ENCODE results near the gene ACOT13.
"Not testable (repeated sequence)": the region's sequence is repeated elsewhere in the genome, so short reads cannot be mapped to it uniquely, and the experiment has no call there.

ACOT13 gene

DNA sequence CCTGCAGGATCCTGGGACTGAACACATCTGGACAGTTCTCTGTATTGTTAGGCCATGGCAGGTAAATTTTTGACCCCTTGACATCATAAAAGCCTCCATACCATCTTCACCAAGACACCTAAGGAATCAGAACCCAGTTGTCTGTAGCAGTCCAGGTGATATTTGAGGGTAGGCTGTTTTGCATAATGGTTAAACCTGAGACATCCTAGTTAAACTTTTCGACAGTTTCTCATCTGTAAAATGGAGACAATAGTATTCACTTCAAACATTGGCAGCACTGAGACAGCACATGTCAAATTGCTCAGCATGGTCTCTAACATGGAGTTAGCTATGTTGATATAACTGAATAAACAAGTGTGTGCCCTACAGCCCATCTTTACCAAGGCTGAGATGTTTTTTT lies 27.3 kb downstream of the ACOT13 start:
- DNase-seq = no peak

DNA sequence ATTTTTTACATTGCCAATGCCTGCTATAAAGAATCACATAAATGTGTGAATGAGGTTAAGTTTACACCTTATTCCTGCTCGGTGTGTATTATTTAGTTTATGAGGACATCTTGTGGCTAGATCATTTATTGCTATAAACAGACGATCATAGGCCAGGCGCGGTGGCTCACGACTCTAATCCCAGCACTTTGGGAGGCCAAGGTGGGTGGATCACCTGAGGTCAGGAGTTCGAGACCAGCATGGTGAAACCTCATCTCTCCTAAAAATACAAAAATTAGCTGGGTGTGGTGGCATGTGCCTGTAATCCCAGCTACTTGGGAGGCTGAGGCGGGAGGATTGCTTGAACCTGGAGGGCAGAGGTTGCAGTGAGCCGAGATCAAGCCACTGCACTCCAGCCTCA lies 28.8 kb downstream of the ACOT13 start:
- peak; percentile 44 for DNase-seq

DNA sequence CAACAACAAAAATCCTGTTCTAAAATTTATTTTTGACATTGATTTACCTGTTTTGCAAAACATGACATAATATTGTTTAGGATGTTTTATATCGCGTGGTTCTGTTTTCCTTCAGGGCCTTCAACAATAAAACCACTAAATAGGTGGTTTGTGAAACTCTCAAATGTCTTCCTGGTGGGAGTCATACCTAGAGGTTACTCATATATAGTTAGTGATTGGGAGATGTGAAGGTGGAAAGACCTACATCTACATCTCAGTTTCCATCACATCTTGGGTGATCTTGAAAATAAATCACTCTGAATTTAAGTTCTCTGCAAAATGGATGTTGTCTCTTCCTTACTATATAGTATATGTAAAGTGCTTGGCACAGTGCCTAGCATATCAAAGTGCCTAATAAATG lies 29.2 kb downstream of the ACOT13 start:
- DNase-seq = no peak

DNA sequence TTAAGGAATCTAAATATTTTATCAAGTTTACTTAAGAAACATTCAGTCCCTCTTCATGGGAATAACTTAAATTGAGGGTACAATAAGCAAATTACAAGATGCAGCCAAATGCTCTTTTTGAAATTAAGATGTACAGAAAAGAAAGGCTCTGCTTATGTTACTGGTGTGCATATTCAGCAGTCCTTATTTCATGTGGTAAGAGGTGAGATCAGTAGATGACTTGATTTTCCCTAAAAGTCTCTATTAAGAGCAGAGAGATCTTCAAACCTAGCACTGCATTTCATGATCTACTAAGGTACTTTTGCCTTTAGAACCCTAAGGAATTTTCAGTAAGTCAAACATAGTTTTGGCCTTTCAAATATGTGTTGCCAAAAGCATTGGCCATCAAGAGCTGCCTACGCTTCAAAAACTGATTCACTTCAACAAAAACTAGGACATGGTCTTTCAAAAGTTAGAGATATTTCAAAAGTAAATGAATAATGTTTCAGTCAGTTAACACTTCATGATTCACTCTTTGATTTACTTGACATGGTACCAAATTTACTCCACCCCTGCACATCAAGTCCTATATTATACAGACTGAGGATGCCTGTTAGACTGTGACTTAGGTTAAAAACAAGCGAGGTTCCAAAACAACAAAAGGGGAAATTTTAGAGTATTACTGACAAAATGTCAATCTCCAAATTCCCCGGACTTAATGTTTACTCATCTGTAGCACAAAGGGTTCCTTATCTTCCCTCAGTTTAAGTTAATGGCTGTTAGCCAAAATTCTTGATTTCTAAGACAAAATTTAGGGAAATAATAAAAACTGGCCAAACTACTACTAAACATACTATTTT lies 32.9 kb downstream of the ACOT13 start:
- DNase-seq = no peak

DNA sequence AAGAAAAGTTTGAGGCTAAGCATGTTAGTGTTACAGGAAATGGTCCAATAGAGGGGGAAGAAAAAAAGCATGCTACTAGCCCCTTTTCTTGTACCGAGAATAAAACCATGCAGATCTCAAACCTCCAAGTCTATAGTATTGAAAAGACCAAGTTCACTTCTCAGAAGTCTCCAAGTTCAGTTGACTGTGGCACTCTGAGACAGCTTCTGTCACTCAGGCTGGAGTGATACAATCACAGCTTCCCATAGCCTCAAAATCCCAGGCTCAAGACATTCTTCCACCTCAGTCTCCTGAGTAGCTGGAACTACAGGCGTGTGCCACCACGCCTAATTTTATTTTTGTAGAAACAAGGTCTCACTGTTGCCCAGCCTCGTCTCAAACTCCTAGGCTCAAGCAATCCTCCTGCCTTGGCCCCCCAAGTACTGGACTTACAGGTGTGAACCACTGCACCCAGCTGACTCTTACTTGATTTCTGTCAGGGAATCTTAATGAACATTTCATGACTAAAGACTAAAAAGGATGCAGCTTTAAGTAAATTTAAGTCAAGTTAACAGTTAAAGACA lies 35.9 kb downstream of the ACOT13 start:
- DNase-seq = no peak

DNA sequence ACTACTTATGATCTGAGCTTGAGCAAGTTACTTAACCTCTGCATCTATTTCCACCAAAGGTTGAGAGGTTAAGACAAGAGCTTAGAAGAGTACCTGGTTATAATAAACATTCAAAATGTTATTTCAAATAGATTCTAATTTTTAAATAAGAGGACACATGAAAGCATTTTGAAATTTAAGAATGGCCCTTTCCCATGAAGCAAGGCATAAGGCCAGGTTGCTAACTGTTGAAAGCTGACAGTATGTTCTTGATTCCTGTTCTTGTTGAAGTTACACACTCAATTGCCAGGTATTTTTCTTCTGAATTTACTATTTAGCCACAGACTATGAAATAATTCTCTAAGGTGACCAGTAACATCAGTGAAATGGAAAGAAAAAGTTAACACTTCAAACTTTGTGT lies 37.6 kb downstream of the ACOT13 start:
- no peak for DNase-seq

DNA sequence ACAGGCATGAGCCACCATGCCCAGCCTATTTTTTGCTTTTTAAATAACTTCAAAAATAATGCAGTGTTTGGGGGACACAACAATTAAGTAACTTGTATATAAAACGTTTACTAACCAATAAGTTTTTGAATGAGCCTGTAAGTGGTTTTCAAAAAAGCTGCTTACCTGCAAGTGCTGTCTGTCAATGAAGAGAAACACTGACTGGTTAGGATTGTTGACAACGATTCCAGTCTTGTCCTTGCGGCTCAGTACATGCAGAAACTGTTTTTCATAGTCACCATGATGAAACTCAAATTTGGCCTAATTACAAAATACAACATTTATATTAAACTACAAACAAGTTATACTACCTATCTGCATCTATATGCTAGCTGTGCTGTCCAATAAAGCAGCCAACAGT lies 41.7 kb downstream of the ACOT13 start:
- no peak for DNase-seq

DNA sequence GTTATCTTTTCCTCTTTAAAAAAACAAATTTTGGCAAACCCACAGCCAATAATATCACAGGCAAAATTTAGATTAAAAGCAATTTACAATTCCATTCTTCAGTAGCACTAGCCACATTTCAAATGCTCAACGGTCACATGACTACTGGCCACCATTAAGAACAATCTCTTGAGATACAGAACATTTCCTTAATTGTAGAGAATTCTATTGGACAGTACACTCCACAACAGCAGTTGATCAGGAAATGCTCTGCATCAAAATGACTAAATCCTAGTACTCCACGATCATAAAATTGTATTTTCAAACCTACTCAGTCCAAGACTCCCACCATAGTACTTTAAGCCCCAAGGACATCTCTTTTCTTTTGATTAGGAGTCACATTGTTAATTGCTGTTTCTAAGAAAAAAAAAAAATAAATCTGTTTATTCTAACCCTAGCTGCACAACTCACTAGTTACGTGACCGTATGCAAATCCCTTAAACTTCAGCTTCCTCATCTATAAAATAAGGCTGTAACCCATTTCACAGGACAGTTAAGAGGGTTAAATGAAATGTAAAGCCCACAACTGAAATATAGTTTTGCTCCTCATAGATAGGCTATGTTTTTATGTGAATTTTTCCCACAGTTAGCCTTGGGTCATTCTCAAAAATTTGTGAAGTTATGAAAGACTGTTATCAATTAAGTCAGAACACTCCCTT lies 42.3 kb downstream of the ACOT13 start:
- no peak for DNase-seq

DNA sequence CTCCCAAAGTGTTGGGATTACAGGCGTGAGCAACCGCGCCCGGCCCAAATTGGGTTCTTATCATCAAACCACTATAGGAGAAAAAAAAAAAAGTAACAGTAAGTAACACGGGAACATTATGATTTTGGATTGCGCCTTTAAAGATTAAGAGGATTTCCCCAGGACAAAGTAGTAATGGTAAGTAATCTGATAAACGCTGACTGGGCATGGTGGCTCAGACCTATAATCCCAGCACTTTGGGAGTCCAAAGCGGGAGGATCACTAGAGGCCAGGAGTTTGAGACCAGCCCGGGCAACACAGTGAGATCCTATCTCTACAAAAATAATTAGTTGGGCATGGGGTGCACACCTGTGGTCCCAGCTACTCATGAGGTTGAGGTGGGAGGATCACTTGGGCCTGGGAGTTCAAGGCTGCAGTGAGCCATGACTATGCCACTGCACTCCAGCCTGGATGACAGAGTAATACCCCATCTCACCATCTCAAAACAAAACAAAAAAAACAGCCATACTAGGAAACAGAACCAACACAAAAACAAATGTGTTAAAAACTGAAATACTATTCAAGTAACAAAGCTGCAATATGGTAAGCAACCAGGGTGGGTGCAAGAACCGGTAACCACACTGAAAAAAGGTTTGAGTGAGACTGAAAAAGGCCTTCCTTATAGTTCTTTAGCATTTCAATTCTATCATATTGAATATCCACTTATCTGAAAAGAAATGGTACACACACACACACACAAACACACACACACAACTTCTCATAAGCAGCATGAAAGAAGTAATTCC lies 43.8 kb downstream of the ACOT13 start:
- no peak for DNase-seq

DNA sequence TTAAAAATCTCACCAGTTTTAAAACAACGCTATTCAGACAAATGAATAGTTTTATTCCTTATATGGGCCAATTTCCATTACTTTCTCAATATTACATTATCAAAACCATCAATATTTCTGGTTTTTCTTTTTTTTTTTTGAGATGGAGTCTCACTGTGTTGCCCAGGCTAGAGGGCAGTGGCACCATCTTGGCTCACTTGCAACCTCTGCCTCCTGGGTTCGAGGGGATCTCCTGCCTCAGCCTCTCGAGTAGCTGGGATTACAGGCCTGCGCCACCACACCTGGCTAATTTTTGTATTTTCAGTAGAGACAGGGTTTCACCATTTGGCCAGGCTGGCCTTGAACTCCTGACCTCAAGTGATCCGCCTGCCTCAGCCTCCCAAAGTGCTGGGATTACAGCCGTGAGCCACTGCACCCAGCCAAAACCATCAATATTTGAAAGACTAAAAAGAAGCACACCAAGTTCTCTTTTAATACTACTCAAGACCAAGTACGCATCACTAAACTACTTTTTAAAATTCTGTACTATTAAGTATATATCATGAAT lies 49.8 kb downstream of the ACOT13 start:
- not testable (repeated sequence) for DNase-seq

DNA sequence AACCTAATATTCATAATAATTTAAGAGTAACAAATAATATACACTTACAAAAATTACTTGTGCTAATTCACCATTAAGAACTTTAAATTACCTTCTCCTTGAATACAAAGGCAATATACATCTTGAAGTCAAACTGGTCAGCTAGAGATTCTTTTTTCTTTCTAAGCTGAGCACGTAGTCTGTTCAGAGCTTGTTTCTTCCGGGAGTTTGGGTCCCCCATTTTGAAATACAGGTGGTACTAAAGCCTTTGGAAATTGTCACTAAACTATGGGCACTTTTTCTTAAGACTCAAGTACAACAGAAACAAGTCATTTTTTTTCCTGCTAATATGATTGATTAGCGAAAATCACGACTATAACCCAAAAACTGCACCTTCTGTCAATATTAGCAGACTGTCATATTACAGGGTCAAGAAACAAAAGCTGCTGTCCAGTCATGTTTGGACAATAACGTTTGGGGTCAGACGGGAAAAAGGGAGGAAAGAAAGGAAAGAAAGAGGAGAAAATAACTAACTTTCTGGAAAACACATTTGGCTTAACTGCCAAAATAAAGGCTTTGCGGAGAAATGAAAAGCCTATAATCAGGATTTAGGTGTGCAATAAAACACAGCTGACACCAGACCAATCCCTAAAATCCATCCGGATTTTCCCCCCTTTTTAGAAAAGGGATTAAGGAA lies 51.7 kb downstream of the ACOT13 start:
- DNase-seq = peak; percentile 3

DNA sequence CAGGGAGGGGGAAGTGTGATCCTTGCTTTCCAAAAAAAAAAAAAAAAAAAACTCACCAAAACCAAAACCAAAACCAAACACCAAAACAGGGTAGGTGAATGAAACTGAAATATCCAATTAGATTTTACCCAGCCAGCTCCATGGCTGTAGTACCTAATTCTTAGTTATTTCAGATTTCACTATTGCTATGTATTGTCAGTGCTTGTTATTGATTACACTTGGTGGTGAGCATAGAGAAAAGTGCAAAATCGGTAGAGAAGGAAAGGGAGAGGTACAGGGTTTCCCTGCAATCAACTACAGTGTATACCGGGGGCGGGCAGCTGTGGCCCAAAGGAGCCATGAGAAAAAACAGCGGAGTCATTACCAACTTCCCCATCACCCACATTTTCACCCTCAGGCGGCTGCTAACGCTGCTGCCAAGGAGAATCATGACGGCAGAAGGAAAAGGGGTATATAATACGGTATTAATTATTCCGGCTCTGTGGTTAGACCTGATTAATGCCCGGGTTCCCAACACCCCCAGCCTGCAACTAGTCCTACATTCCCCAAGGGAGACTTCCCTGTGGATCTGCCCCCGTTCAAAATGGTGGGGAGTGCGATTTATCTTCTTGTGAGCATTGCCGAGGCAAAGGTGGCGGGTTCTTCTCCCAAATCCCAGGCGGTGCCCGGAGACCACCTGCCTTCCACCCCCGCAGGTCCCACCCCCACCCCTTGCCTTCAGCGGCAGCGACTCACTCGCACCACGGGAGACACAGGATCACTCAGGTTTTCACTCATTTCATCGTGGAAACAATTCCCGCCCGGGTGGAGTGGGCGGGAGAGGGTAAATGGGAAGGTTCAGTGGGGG lies 52.5 kb downstream of the ACOT13 start, which contains the start of gene C6orf62:
C6orf62 (minus strand) TSS at position 30 of the 847 bp plus-strand sequence. CDS start 486 bp downstream, outside the sequence.
- DNase-seq = peak; percentile 60

DNA sequence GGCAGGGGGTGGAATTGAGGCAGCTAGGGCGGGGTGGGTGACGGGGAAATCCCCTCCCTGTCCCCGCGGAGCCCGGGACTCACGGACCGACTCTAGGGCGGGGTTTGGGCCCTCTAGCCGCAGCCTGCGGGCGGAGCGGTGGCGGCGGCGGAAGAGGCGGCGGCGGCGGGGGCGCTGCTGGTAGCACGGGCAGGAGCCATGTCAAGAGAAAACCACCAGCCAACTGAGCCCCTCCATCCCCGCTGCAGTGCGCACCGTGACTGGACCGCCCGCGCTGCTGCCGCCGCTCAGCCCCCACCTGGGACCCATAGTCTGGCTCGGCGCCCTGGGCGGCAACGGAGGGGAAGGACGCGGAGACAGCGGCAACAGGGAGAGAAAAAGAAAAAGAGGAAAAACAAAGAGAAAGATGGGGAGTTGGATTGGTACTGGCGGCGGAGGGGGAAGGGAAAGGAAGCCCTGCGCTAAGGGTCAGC lies 53.3 kb downstream of the ACOT13 start:
- DNase-seq = peak; percentile 81

DNA sequence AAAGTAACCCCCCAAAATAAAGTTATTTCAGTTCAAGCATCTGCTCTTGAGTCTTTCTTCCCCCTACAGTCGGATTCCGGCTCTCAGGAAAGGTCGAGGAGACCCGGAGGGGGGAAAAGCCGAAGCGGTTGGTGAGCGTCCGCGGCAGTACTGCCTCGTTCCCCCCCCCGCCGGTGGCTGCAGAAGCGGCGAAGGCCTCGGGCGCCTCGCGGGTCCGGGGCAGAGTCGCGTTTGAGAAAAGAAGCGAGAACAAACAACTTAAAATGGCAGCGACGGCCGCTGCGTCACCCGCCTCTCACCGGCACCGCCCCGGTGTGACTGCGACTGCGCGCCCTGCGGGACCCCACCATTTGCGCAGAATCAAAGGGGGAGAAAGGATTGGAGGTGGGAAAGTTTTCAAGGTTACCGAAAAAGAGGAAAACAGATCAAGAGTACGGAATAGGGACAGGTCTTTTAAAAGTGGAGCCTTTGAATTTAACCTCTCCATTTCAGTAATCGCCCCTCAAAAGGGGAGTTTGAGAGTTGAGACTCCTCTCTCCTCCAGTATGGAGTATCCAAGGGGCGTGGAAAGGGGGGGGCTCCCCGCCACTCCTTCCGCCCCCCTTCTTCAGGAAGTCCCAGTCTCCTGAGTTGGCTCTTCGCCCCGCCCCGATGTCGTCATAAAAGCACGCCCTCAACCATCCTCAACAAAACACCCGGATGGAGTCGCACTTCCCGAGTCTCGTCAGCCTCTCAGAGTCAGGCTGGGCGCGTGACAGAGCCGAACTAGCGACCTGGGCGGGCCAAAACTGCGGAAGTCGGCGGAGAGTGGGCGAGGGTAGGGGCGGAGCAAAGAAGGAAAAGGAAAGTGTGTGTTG lies 54.0 kb downstream of the ACOT13 start:
- peak; percentile 100 for DNase-seq

DNA sequence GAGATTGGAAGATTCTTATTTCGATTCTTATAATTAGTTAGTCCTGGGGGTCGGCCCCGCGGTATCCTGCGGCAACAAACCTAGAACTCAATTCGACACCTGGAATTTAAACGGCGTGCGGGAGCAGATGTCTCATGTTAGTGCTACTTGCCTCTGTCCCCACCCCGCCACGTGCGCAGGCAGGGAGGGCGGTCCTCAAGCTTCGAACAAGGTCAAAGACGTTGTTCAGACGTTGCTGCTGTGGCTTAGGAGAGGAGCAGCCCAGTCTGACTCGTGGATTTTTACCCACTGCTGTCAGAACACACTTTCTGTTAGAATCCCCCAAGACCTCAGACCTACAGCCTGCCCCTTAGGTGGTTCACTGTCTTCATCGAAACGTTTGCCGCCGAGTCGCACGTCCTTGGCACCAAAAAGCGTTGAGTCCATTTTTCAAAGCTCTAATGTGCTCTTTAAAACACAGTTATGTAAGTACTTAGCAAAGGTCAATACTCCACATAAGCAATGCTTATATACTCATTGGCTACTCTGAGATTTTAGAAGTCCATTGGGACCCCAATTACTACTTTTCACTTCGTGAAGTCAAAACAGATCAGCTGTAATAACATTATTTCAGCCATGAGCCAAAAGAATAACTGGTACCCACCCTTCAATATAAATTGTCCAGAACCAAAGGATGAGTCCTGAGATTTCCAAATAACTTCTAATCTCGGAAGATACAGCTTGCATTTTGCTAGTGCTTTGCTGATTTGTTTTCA lies 54.8 kb downstream of the ACOT13 start:
- no peak for DNase-seq

DNA sequence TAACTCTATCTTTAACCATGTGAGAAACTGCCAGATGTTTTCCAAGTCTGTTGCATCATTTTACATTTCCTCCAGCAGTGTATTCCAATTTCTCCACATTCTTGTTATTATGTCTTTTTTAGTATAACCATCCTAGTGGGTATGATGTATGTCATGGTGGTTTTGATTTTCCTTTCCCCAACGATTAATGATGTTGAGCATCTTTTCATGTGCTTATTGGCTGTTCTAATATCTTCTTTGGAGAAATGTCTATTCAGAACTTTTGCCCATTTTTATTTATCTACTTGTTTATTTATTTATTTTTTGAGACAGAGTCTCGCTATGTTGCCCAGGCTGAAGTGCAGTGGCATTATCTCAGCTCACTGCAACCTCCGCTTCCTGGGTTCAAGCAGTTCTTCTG lies 56.4 kb downstream of the ACOT13 start:
- no peak for DNase-seq

DNA sequence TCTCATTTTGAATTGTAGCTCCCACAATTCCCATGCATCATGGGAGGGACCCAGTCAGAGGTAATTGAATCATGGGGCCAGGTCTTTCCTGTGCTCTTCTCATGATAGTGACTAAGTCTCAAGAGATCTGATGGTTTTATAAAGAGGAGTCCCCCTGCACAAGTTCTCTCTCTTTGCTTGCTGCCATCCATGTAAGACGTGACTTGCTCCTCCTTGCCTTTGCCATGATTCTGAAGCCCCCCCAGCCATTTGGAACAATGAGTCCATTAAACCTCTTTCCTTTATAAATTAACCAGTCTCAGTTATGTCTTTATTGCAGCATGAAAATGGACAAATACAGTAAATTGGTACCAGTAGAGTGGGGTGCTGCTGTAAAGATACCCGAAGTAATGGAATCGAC lies 63.8 kb downstream of the ACOT13 start:
- not testable (repeated sequence) for DNase-seq

DNA sequence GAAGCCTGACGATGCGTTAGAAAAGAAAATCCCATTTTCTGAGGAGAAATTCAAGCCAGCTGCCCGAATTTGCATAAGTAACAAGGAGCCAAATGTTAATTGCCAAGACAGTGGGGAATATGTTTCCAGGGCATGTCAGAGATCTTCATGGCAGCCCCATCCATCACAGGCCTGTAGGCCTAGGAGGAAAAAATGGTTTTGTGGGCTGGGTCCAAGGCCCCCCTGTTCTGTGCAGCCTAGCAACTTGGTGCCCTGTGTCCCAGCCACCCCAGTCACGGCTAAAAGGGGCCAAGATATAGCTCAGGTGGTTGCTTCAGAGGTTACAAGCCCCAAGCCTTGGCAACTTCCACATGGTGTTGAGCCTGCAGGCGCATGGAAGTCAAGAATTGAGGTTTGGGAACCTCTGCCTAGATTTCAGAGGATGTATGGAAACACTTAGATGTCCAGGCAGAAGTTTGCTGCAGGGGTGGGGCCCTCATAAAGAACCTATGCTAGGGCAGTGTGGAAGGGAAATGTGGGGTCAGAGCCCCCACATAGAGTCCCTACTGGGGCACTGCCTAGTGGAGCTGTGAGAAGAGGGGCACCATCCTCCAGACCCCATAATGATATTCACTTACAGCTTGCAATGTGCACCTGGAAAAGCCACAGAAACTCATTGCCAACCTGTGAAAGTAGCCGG lies 64.7 kb downstream of the ACOT13 start:
- DNase-seq = not testable (repeated sequence)

DNA sequence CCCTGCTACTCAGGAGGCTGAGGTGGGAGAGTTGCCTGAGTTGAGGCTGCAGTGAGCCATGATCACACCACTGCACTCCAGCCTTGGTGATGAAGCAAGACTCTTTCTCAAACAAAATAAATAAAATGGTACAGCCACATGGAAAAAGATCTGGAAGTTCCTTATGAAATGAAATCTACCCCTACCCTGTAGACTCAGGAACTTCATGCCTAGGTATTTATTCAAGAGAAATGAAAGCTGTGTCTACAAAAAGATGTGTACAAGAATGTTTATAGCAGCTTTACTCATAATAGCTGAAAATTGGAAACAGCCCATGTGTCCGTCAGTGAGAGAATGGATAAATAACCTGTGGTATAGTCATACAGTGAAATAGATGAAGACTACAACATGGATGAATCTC lies 67.3 kb downstream of the ACOT13 start:
- no peak for DNase-seq

Measured in central memory CD4-positive, alpha-beta T cell (primary cell).